ENCODE measurements around the gene COBLL1.

Gene COBLL1

DNA sequence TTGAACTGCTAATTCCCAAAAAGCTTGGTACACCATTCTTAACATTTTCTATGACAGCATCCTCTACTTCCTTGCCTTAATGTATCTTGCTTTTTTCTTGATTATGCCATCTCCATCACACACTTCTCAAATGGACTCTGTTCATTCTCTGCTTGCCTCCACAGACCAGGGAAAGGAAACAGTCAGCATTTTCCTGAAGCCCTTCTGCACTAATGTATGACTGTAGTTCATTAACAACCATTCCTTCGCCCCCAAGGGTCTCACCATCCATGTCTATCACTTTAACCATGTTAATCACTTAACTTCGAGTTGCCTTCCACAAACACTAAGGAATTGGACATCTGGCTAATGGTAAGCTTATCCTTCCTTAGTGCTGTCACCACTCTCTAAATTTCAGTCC lies 54.8 kb downstream of the COBLL1 start:
- Histone ChIP-seq H3K4me2 (ENCODE audit: insufficient read depth, low read length) (no peak overlapping the region), H3K79me2 (ENCODE audit: insufficient read depth, low read length) (no peaks in the 10 kb centered on the region), H3K27me3 (ENCODE audit: insufficient read depth, low read length, poor library complexity) (no peaks in the 10 kb centered on the region), H3K9ac (ENCODE audit: low read depth, low read length) (no peak overlapping the region), H3K9me3 (ENCODE audit: insufficient read depth, low read length, severe bottlenecking) (no peaks in the 10 kb centered on the region), H3K4me1 (ENCODE audit: insufficient read depth, low read length) (no peaks in the 10 kb centered on the region), H3K27ac (ENCODE audit: low read length) (no peak overlapping the region), H3K4me3 (ENCODE audit: low read depth in 1 of 2, low read length in 2 of 2) (no peak overlapping the region), H3K36me3 (ENCODE audit: insufficient read depth, low read length) (no peaks in the 10 kb centered on the region), H2AFZ (ENCODE audit: low read depth, low read length) (no peak overlapping the region), H4K20me1 (ENCODE audit: insufficient read depth, low read length) (no peaks in the 10 kb centered on the region)
- DNase-seq (no peak), ATAC-seq (ENCODE audit: insufficient read depth, low read depth) (no peak)
- no peak for TF ChIP-seq CTCF (IDR thresholded peaks at IDR 0.05; ENCODE audit: borderline replicate concordance, extremely low read depth, low read length, poor library complexity, severe bottlenecking)
- TF ChIP-seq EZH2 (IDR thresholded peaks at IDR 0.05; ENCODE audit: borderline replicate concordance, low read depth, low read length, severe bottlenecking) = no peak

DNA sequence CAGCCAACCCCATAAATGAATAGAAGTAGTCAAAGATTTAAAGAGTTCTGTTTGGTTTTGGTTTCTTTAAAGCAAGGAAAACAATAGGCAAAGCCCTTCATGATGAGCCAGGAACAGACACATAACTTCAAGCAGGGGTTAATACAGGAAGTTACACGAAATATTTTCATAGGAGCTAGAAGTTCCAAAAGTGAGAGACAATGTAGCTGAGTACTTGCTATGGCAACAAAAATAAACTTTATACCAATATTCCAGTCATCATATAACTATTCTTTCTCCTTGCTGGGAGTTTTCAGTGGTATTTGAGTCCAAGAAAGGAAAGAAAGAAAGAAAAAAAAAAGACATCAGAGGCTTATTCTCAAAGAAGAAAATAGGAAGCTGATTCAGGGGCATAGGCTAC lies 56.2 kb downstream of the COBLL1 start:
- Histone ChIP-seq H3K4me1 (ENCODE audit: insufficient read depth, low read length) (no peaks in the 10 kb centered on the region), H3K9me3 (ENCODE audit: insufficient read depth, low read length, severe bottlenecking) (no peaks in the 10 kb centered on the region), H3K27ac (ENCODE audit: low read length) (no peak overlapping the region), H3K79me2 (ENCODE audit: insufficient read depth, low read length) (no peaks in the 10 kb centered on the region), H3K4me3 (ENCODE audit: low read depth in 1 of 2, low read length in 2 of 2) (no peak overlapping the region), H3K4me2 (ENCODE audit: insufficient read depth, low read length) (no peak overlapping the region), H3K27me3 (ENCODE audit: insufficient read depth, low read length, poor library complexity) (no peaks in the 10 kb centered on the region), H3K36me3 (ENCODE audit: insufficient read depth, low read length) (no peaks in the 10 kb centered on the region), H2AFZ (ENCODE audit: low read depth, low read length) (0 out of 2 replicates have a peak overlapping the region, but pooled peaks have one; percentile 8), H3K9ac (ENCODE audit: low read depth, low read length) (no peak overlapping the region), H4K20me1 (ENCODE audit: insufficient read depth, low read length) (no peaks in the 10 kb centered on the region)
- DNase-seq = no peak
- TF ChIP-seq CTCF (IDR thresholded peaks at IDR 0.05; ENCODE audit: borderline replicate concordance, extremely low read depth, low read length, poor library complexity, severe bottlenecking) (no peak), EZH2 (IDR thresholded peaks at IDR 0.05; ENCODE audit: borderline replicate concordance, low read depth, low read length, severe bottlenecking) (no peak)
- no peak for ATAC-seq (ENCODE audit: insufficient read depth, low read depth)

- no peaks in the 10 kb centered on the region for H3K9me3 ChIP-seq (ENCODE audit: insufficient read depth, low read length, severe bottlenecking)
- TF ChIP-seq CTCF (IDR thresholded peaks at IDR 0.05; ENCODE audit: borderline replicate concordance, extremely low read depth, low read length, poor library complexity, severe bottlenecking) (no peak), EZH2 (IDR thresholded peaks at IDR 0.05; ENCODE audit: borderline replicate concordance, low read depth, low read length, severe bottlenecking) (no peak)
- no peak overlapping the region for H2AFZ ChIP-seq (ENCODE audit: low read depth, low read length)
- no peaks in the 10 kb centered on the region for H3K27me3 ChIP-seq (ENCODE audit: insufficient read depth, low read length, poor library complexity)
- DNase-seq = no peak
- no peak overlapping the region for H3K9ac ChIP-seq (ENCODE audit: low read depth, low read length)
- no peak overlapping the region for H3K4me3 ChIP-seq (ENCODE audit: low read depth in 1 of 2, low read length in 2 of 2)
- no peak for ATAC-seq (ENCODE audit: insufficient read depth, low read depth)
- H3K79me2 ChIP-seq (ENCODE audit: insufficient read depth, low read length) = no peaks in the 10 kb centered on the region
- no peaks in the 10 kb centered on the region for H4K20me1 ChIP-seq (ENCODE audit: insufficient read depth, low read length)
- no peak overlapping the region for H3K4me2 ChIP-seq (ENCODE audit: insufficient read depth, low read length)
- no peak overlapping the region for H3K27ac ChIP-seq (ENCODE audit: low read length)
- H3K4me1 ChIP-seq (ENCODE audit: insufficient read depth, low read length) = no peaks in the 10 kb centered on the region
- no peaks in the 10 kb centered on the region for H3K36me3 ChIP-seq (ENCODE audit: insufficient read depth, low read length)
Measured at GRCh38 chr2:164784376-164784775, 57.2 kb downstream of the COBLL1 start.

DNA sequence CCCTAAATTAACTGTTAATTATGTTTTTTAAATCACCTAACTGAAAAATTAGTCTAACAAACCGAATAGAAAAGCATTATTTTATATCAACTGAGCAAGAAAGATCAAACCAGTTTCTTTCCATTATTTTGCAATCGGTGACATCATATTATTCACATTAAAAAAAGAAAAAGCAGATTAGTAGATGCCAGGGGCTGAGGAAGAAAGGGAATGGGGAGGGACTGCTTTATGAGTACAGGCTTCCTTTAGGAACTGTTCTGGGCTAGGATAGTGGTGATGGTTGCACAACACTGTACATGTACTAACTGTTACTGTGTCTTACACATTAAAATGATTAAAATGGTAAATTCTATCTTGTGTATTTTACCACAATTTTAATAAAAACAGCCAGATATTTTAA lies 59.3 kb downstream of the COBLL1 start:
- H2AFZ ChIP-seq (ENCODE audit: low read depth, low read length) = no peak overlapping the region
- H3K27ac ChIP-seq (ENCODE audit: low read length) = no peak overlapping the region
- ATAC-seq (ENCODE audit: insufficient read depth, low read depth) = no peak
- no peaks in the 10 kb centered on the region for H4K20me1 ChIP-seq (ENCODE audit: insufficient read depth, low read length)
- TF ChIP-seq CTCF (IDR thresholded peaks at IDR 0.05; ENCODE audit: borderline replicate concordance, extremely low read depth, low read length, poor library complexity, severe bottlenecking) = no peak
- no peak for TF ChIP-seq EZH2 (IDR thresholded peaks at IDR 0.05; ENCODE audit: borderline replicate concordance, low read depth, low read length, severe bottlenecking)
- H3K36me3 ChIP-seq (ENCODE audit: insufficient read depth, low read length) = no peaks in the 10 kb centered on the region
- H3K79me2 ChIP-seq (ENCODE audit: insufficient read depth, low read length) = no peaks in the 10 kb centered on the region
- H3K4me3 ChIP-seq (ENCODE audit: low read depth in 1 of 2, low read length in 2 of 2) = no peak overlapping the region
- no peak overlapping the region for H3K4me2 ChIP-seq (ENCODE audit: insufficient read depth, low read length)
- no peaks in the 10 kb centered on the region for H3K27me3 ChIP-seq (ENCODE audit: insufficient read depth, low read length, poor library complexity)
- H3K9me3 ChIP-seq (ENCODE audit: insufficient read depth, low read length, severe bottlenecking) = no peaks in the 10 kb centered on the region
- no peak overlapping the region for H3K9ac ChIP-seq (ENCODE audit: low read depth, low read length)
- no peak for DNase-seq
- H3K4me1 ChIP-seq (ENCODE audit: insufficient read depth, low read length) = no peaks in the 10 kb centered on the region

Measured in DND-41 (cell line).